OCI-LY3 (cell line): Measurements from ENCODE around the gene ASCL2.

Source experiments
- CTCF ChIP-seq: fragments of 200-600, 300-600 bp; sonication (generic); IDR thresholded peaks from 2 replicates; pipeline ENCODE4 v1.5.1; 2014; ENCODE audit warnings: antibody characterized with exemption, low read length, low read depth
- EZH2phosphoT487 ChIP-seq: fragments of 200-600 bp; shearing (Covaris generic); IDR thresholded peaks from 2 replicates; pipeline ENCODE4 v1.6.1; 2018; ENCODE audit warnings: antibody characterized with exemption, mixed run types, low read depth

GRCh38 chr11:2223153-2223794 lies 47.1 kb downstream of the ASCL2 start:
- TF ChIP-seq CTCF (no peak), EZH2phosphoT487 (no peak)
